Measurements from ENCODE around the gene SEMA4A. TPM values are rescaled to one million over a fixed set of nuclear protein-coding genes. Genes with fewer than 3 reads are reported as not detected.
"Not testable (repeated sequence)": the region's sequence is repeated elsewhere in the genome, so short reads cannot be mapped to it uniquely, and the experiment has no call there.

The SEMA4A gene
- total RNA-seq, 1 experiment from 2014 or later: 0.49 TPM

- Histone ChIP-seq H3K4me3 (peak within 1 kb of the TSS; percentile 98), H3K27me3 (no peaks in the 10 kb centered on the region), H3K36me3 (peaks cover 18% of the 10 kb centered on the region), H3K9me3 (no peaks in the 10 kb centered on the region)
- DNase-seq: peak; percentile 96
Observed at GRCh38 chr1:156193488-156194299, 40.3 kb downstream of the SEMA4A start, which contains the start of gene SLC25A44. Gene SLC25A44 (plus strand): TSS chr1:156194104. CDS start chr1:156199848, 5,744 bp downstream.

- no peaks in the 10 kb centered on the region for H3K27me3 ChIP-seq
- peaks cover 18% of the 10 kb centered on the region for H3K36me3 ChIP-seq
- peak overlapping the region; percentile 98 for H3K4me3 ChIP-seq
- no peak for DNase-seq
- no peaks in the 10 kb centered on the region for H3K9me3 ChIP-seq
Observed at GRCh38 chr1:156194300-156194652, 40.9 kb downstream of the SEMA4A start.

- H3K9me3 ChIP-seq: no peaks in the 10 kb centered on the region
- H3K27me3 ChIP-seq: no peaks in the 10 kb centered on the region
- DNase-seq: no peak
Observed at GRCh38 chr1:156195853-156196252, 42.5 kb downstream of the SEMA4A start.

GRCh38 chr1:156196445-156196844 lies 43.1 kb downstream of the SEMA4A start:
- DNase-seq: no peak
- Histone ChIP-seq H3K9me3 (no peaks in the 10 kb centered on the region), H3K27me3 (no peaks in the 10 kb centered on the region), H3K4me3 (no peak overlapping the region), H3K36me3 (peaks cover 25% of the 10 kb centered on the region)

More at GRCh38 chr1:156195853-156196252, 42.5 kb downstream of the SEMA4A start:
- Histone ChIP-seq H3K4me3 (no peak overlapping the region), H3K36me3 (peaks cover 25% of the 10 kb centered on the region)

- Histone ChIP-seq H3K9me3 (no peaks in the 10 kb centered on the region), H3K4me3 (no peak overlapping the region), H3K36me3 (peaks cover 30% of the 10 kb centered on the region), H3K27me3 (no peaks in the 10 kb centered on the region)
- no peak for DNase-seq
Observed at GRCh38 chr1:156198831-156199349, 45.5 kb downstream of the SEMA4A start.

GRCh38 chr1:156200044-156200443 lies 46.7 kb downstream of the SEMA4A start:
- Histone ChIP-seq H3K36me3 (peaks cover 39% of the 10 kb centered on the region), H3K27me3 (no peaks in the 10 kb centered on the region), H3K9me3 (no peaks in the 10 kb centered on the region), H3K4me3 (no peak overlapping the region)
- DNase-seq: no peak

GRCh38 chr1:156203331-156203730 lies 49.9 kb downstream of the SEMA4A start:
- peak; percentile 20 for DNase-seq
- Histone ChIP-seq H3K27me3 (no peaks in the 10 kb centered on the region), H3K4me3 (no peak overlapping the region), H3K36me3 (peaks cover 50% of the 10 kb centered on the region), H3K9me3 (no peaks in the 10 kb centered on the region)

- DNase-seq: no peak
- Histone ChIP-seq H3K27me3 (no peaks in the 10 kb centered on the region), H3K36me3 (peaks cover 62% of the 10 kb centered on the region), H3K4me3 (no peak overlapping the region), H3K9me3 (no peaks in the 10 kb centered on the region)
Observed at GRCh38 chr1:156204686-156205085, 51.3 kb downstream of the SEMA4A start.

GRCh38 chr1:156211243-156211642 lies 57.9 kb downstream of the SEMA4A start:
- DNase-seq: no peak
- peaks cover 55% of the 10 kb centered on the region for H3K36me3 ChIP-seq
- no peaks in the 10 kb centered on the region for H3K9me3 ChIP-seq
- H3K27me3 ChIP-seq: no peaks in the 10 kb centered on the region
- H3K4me3 ChIP-seq: no peak overlapping the region

GRCh38 chr1:156212130-156212529 lies 58.7 kb downstream of the SEMA4A start:
- H3K9me3 ChIP-seq: no peaks in the 10 kb centered on the region
- H3K36me3 ChIP-seq: peaks cover 49% of the 10 kb centered on the region
- DNase-seq: no peak
- H3K4me3 ChIP-seq: peak overlapping the region; percentile 87
- H3K27me3 ChIP-seq: no peaks in the 10 kb centered on the region

- H3K9me3 ChIP-seq: no peaks in the 10 kb centered on the region
- H3K4me3 ChIP-seq: peak within 1 kb of the TSS; percentile 87
- H3K27me3 ChIP-seq: no peaks in the 10 kb centered on the region
- DNase-seq: peak; percentile 99
- H3K36me3 ChIP-seq: peaks cover 42% of the 10 kb centered on the region
Observed at GRCh38 chr1:156212833-156213643, 59.7 kb downstream of the SEMA4A start, which contains the start of gene PMF1. Gene PMF1 (plus strand): TSS chr1:156213007. CDS start chr1:156213016, 9 bp downstream.

- peak overlapping the region; percentile 87 for H3K4me3 ChIP-seq
- H3K9me3 ChIP-seq: no peaks in the 10 kb centered on the region
- H3K36me3 ChIP-seq: peaks cover 40% of the 10 kb centered on the region
- H3K27me3 ChIP-seq: no peaks in the 10 kb centered on the region
- DNase-seq: no peak
Observed at GRCh38 chr1:156213644-156213966, 60.2 kb downstream of the SEMA4A start.

GRCh38 chr1:156214024-156214748 lies 60.8 kb downstream of the SEMA4A start:
- Histone ChIP-seq H3K36me3 (peaks cover 34% of the 10 kb centered on the region), H3K4me3 (peak overlapping the region; percentile 87), H3K27me3 (no peaks in the 10 kb centered on the region), H3K9me3 (no peaks in the 10 kb centered on the region)
- DNase-seq: peak; percentile 54

- peaks cover 43% of the 10 kb centered on the region for H3K36me3 ChIP-seq
- not testable (repeated sequence) for H3K9me3 ChIP-seq, DNase-seq, H3K27me3 ChIP-seq, H3K4me3 ChIP-seq
Observed at GRCh38 chr1:156216361-156217086, 63.1 kb downstream of the SEMA4A start.

- no peak for DNase-seq
- Histone ChIP-seq H3K4me3 (no peak overlapping the region), H3K36me3 (peaks cover 48% of the 10 kb centered on the region), H3K9me3 (no peaks in the 10 kb centered on the region), H3K27me3 (no peaks in the 10 kb centered on the region)
Observed at GRCh38 chr1:156217871-156218270, 64.5 kb downstream of the SEMA4A start.

GRCh38 chr1:156220226-156220625 lies 66.8 kb downstream of the SEMA4A start:
- peaks cover 47% of the 10 kb centered on the region for H3K36me3 ChIP-seq

More at GRCh38 chr1:156220226-156220625, 66.8 kb downstream of the SEMA4A start:
- no peak for DNase-seq
- no peaks in the 10 kb centered on the region for H3K9me3 ChIP-seq
- H3K4me3 ChIP-seq: no peak overlapping the region
- H3K27me3 ChIP-seq: no peaks in the 10 kb centered on the region
